Urinary bladder (tissue), 4 donors: ENCODE results near the gene TMF1. TPM values are rescaled to one million over a fixed set of nuclear protein-coding genes. Genes with fewer than 3 reads are reported as not detected.

Experiments used
- DNase-seq: peaks from one replicate; pipeline ENCODE4 v3.0.0-alpha.2; 2015; ENCODE audit errors: extremely low spot score
- H3K27ac ChIP-seq: one replicate; pipeline ENCODE4 v1.5.1; 2013; ENCODE audit warnings: low read depth, mild to moderate bottlenecking, moderate library complexity
- H3K36me3 ChIP-seq: one replicate; pipeline ENCODE4 v1.6.1; 2013; ENCODE audit warnings: mild to moderate bottlenecking, moderate library complexity; ENCODE audit not compliant: insufficient read depth
- H3K4me1 ChIP-seq: one replicate; pipeline ENCODE4 v1.6.1; 2013; ENCODE audit warnings: mild to moderate bottlenecking, moderate library complexity; ENCODE audit not compliant: insufficient read depth
- H3K4me3 ChIP-seq: one replicate; pipeline ENCODE4 v1.5.1; 2013; ENCODE audit warnings: low read depth, low read length
- WGBS: extraction: QIAGEN DNeasy Blood & Tissue Kit; methylation state at CpG from one replicate; pipeline ENCODE4 v1.1.7; 2013; 5-methylcytosine and 5-hydroxymethylcytosine counted together
- polyA plus RNA-seq: library from polyadenylated mRNA; stranded (reverse); fragments of 200-250 nt; gene quantifications from one replicate; pipeline ENCODE4 v1.2.3, GENCODE V29; 2013
- total RNA-seq: library from RNA; depleted of rRNA; stranded (reverse); fragments of >200 nt; gene quantifications from one replicate; pipeline ENCODE4 v1.2.3, GENCODE V29; 2014
- donor health status: healthy with polysubstance abuse.
- donor health status: healthy.

TMF1 gene
- total and polyA plus RNA-seq, 2 donors, result 18.7 to 68.4 TPM

GRCh38 chr3:69063636-69064035 is 11.5 kb upstream of the TMF1 start:
- WGBS, result 86% methylated on average over 2 of the region's 2 CpGs
- Histone ChIP-seq H3K4me1 (no peaks in the 10 kb centered on the region), H3K27ac (no peak overlapping the region), H3K36me3 (peaks cover 2% of the 10 kb centered on the region), H3K4me3 (no peak overlapping the region)
- DNase-seq, result no peak

GRCh38 chr3:69059688-69060087 is 7.6 kb upstream of the TMF1 start:
- Histone ChIP-seq H3K4me3 (no peak overlapping the region), H3K27ac (no peak overlapping the region), H3K36me3 (peaks cover 2% of the 10 kb centered on the region)

DNA sequence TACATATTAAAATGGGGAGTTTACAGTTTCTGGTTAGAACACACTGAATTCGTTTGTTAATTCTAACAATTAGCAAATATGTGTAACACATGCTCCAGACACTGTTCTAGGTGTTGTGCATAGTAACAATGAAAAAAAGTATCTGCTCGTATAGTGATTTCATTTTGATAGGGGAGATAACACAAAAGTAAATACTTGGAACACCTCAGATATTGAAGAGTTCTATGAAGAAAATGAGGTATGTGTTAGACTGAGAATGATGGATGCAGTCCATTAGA is 6.8 kb upstream of the TMF1 start:
- Histone ChIP-seq H3K4me3 (no peak overlapping the region), H3K27ac (no peak overlapping the region), H3K4me1 (no peaks in the 10 kb centered on the region), H3K36me3 (peaks cover 4% of the 10 kb centered on the region)
- DNase-seq, result no peak
- WGBS, result 90% methylated on average over 2 of the region's 2 CpGs

More at GRCh38 chr3:69059688-69060087, 7.6 kb upstream of the TMF1 start:
- H3K4me1 ChIP-seq, result no peaks in the 10 kb centered on the region
- DNase-seq, result no peak

GRCh38 chr3:69058180-69058946 is 6.2 kb upstream of the TMF1 start:
- WGBS, result 83% methylated on average over 3 of the region's 3 CpGs
- no peak overlapping the region for H3K4me3 ChIP-seq
- peaks cover 4% of the 10 kb centered on the region for H3K36me3 ChIP-seq
- no peak overlapping the region for H3K27ac ChIP-seq
- DNase-seq, result no peak
- H3K4me1 ChIP-seq, result no peaks in the 10 kb centered on the region

DNA sequence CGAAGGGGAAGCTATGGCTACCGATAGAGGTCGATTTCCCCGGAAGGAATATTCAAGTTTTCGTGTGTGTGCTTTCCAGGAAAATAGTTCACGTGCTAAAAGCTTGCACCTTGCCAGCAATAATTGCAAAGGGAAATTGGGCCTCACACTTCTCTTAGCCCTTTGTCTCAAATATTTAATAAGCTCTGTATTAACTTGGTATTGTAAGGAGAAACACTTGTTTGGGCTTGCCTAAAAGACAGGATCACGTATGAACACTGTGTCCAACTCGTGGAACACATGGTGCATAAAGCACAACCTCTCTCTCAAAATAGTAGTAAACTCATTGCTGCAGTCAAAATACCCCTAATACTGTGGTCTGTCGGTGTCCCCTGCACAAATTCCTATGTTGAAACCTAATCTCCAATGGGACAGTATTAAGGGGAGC is 352 bp upstream of the TMF1 start:
- Histone ChIP-seq H3K27ac (peak overlapping the region; percentile 84), H3K4me3 (peak overlapping the region; percentile 78), H3K4me1 (no peaks in the 10 kb centered on the region), H3K36me3 (peaks cover 5% of the 10 kb centered on the region)
- 9% methylated on average over 9 of the region's 9 CpGs for WGBS
- DNase-seq, result no peak

- H3K4me3 ChIP-seq, result no peak overlapping the region
- H3K4me1 ChIP-seq, result no peaks in the 10 kb centered on the region
- no peak for DNase-seq
- H3K27ac ChIP-seq, result no peak overlapping the region
- 97% methylated on average over 2 of the region's 2 CpGs for WGBS
- peaks cover 4% of the 10 kb centered on the region for H3K36me3 ChIP-seq
These were observed 3.1 kb downstream of the TMF1 start for GRCh38 chr3:69048990-69049389.

GRCh38 chr3:69044608-69045007 is 7.5 kb downstream of the TMF1 start:
- DNase-seq, result no peak
- WGBS, result 94% methylated on average over 2 of the region's 2 CpGs
- peaks cover 6% of the 10 kb centered on the region for H3K36me3 ChIP-seq

GRCh38 chr3:69033470-69033869 is 18.7 kb downstream of the TMF1 start:
- DNase-seq, result no peak
- Histone ChIP-seq H3K36me3 (peaks cover 9% of the 10 kb centered on the region), H3K4me1 (no peaks in the 10 kb centered on the region), H3K27ac (no peak overlapping the region), H3K4me3 (no peak overlapping the region)
- 92% methylated on average over 7 of the region's 7 CpGs for WGBS

More at GRCh38 chr3:69044608-69045007, 7.5 kb downstream of the TMF1 start:
- H3K4me3 ChIP-seq, result no peak overlapping the region
- H3K27ac ChIP-seq, result no peak overlapping the region
- no peaks in the 10 kb centered on the region for H3K4me1 ChIP-seq

DNA sequence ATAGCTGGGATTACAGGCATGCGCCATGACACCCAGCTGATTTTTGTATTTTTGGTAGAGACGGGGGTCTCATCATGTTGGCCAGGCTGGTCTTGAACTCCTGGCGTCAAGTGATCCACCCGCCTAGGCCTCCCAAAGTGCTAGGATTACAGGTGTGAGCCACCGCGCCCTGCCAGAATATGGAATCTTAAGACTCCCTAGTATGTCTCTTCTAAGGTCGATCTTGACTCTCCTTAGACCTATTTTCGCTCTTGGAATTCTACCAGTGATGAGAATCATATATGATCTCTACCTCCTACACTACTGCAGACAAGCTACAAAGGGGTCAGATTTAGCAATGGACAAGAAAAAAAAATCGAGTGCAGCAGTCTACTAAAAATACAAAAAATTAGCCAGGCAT is 19.4 kb downstream of the TMF1 start:
- H3K4me3 ChIP-seq, result no peak overlapping the region
- H3K36me3 ChIP-seq, result peaks cover 11% of the 10 kb centered on the region
- no peak for DNase-seq
- no peaks in the 10 kb centered on the region for H3K4me1 ChIP-seq
- 98% methylated on average over 9 of the region's 9 CpGs for WGBS
- no peak overlapping the region for H3K27ac ChIP-seq

DNA sequence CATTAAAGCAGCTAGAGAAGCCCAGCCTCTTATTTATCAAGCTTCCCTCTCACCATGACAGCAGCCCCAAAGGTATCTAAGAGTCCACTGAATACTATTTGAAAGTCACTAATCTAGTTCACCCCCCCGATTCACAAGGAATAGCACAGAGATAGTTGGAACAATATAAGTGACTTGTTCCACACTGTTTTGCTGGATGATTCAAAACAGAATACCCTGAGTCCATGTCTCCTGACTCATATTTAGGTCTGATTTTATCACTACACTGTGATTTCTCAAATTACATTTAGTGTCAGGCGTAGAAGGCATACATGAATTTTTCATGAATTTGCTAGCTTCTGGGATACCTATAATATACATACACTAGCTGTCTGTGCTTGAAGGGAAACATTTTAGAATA is 20.0 kb downstream of the TMF1 start:
- no peak for DNase-seq
- H3K36me3 ChIP-seq, result peaks cover 11% of the 10 kb centered on the region
- no peaks in the 10 kb centered on the region for H3K4me1 ChIP-seq
- H3K4me3 ChIP-seq, result no peak overlapping the region
- WGBS, result 91% methylated on average over 2 of the region's 2 CpGs
- no peak overlapping the region for H3K27ac ChIP-seq

DNA sequence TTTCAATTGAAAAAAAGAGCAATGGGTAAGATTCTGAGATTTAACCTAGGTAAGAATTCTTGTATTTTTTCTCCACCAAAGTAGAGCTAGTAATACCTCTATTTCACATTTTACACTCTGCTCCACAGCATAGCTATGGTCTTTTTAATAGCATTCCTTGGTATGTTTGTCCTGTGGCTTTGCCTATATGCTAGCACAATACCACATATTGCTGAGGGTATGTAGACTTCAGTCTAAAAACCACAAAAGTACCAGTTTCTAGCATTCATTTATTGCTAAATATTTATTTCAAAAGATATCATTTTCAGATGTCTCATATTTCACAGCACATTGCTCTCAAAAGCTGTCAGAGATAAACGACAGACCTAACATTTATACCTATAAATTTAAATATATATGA is 20.5 kb downstream of the TMF1 start:
- Histone ChIP-seq H3K4me1 (no peaks in the 10 kb centered on the region), H3K36me3 (peaks cover 11% of the 10 kb centered on the region), H3K27ac (no peak overlapping the region), H3K4me3 (no peak overlapping the region)
- 82% methylated on average over 1 of the region's 1 CpG for WGBS
- no peak for DNase-seq

GRCh38 chr3:69020857-69021256 is 31.3 kb downstream of the TMF1 start:
- H3K27ac ChIP-seq, result no peak overlapping the region
- no peaks in the 10 kb centered on the region for H3K4me1 ChIP-seq
- no peak for DNase-seq
- peaks cover 6% of the 10 kb centered on the region for H3K36me3 ChIP-seq
- H3K4me3 ChIP-seq, result no peak overlapping the region
- 75% methylated on average over 4 of the region's 4 CpGs for WGBS

GRCh38 chr3:69020424-69020823 is 31.7 kb downstream of the TMF1 start:
- WGBS, result 51% methylated on average over 2 of the region's 2 CpGs
- peaks cover 6% of the 10 kb centered on the region for H3K36me3 ChIP-seq
- no peak overlapping the region for H3K27ac ChIP-seq
- no peak overlapping the region for H3K4me3 ChIP-seq
- no peak for DNase-seq
- H3K4me1 ChIP-seq, result no peaks in the 10 kb centered on the region

GRCh38 chr3:69016901-69017300 is 35.2 kb downstream of the TMF1 start:
- WGBS, result 93% methylated on average over 2 of the region's 2 CpGs
- no peak overlapping the region for H3K4me3 ChIP-seq
- no peaks in the 10 kb centered on the region for H3K4me1 ChIP-seq
- no peaks in the 10 kb centered on the region for H3K36me3 ChIP-seq
- DNase-seq, result no peak
- H3K27ac ChIP-seq, result no peak overlapping the region

DNA sequence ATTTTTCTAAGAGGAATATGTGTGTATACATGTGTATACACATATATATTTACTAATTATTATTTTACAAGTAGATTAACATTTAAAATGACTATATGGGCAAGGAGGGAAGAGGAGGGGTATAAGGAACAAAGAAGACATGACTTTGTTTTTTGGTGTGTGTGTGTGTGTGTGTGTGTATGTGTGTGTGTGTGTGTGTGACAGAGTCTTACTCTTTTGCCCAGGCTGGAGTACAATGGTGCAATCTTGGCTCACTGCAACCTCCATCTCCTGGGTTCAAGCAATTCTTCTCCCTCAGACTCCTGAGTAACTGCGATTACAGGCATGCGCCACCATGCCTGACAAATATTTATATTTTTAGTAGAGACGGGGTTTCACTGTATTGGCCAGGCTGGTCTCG is 36.0 kb downstream of the TMF1 start:
- Histone ChIP-seq H3K4me3 (no peak overlapping the region), H3K36me3 (no peaks in the 10 kb centered on the region), H3K27ac (no peak overlapping the region), H3K4me1 (no peaks in the 10 kb centered on the region)
- WGBS, result 96% methylated on average over 4 of the region's 4 CpGs
- no peak for DNase-seq
